ENCODE data around the gene IL12RB2.

DNA sequence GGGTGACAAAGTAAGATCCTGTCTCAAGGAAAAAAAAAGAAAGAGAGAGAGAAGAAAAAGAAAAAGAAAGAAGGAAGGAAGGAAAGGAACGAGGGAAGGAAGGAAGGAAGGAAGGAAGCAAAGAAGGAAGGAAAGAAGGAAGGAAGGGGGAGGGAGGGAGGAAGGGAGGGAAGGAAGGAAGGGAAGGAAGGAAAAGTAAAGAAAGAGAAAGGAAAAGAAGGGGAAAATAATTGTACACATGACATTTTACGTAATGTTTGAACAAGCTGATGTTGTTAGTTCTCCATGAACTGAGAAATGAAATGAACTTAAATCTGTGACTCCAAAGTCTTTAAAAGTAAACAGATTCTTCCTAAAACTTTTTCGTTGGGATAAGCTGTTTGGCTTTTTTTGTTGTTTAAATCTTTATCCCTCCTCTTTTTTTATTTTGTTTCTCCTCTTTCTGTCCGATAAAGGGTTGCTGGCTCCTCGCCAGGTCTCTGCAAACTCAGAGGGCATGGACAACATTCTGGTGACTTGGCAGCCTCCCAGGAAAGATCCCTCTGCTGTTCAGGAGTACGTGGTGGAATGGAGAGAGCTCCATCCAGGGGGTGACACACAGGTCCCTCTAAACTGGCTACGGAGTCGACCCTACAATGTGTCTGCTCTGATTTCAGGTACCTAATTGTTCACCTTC lies 59.8 kb downstream of the IL12RB2 start:
- TF ChIP-seq, protein P1, sequence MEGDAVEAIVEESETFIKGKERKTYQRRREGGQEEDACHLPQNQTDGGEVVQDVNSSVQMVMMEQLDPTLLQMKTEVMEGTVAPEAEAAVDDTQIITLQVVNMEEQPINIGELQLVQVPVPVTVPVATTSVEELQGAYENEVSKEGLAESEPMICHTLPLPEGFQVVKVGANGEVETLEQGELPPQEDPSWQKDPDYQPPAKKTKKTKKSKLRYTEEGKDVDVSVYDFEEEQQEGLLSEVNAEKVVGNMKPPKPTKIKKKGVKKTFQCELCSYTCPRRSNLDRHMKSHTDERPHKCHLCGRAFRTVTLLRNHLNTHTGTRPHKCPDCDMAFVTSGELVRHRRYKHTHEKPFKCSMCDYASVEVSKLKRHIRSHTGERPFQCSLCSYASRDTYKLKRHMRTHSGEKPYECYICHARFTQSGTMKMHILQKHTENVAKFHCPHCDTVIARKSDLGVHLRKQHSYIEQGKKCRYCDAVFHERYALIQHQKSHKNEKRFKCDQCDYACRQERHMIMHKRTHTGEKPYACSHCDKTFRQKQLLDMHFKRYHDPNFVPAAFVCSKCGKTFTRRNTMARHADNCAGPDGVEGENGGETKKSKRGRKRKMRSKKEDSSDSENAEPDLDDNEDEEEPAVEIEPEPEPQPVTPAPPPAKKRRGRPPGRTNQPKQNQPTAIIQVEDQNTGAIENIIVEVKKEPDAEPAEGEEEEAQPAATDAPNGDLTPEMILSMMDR (conservative IDR thresholded peaks at IDR 0.05 in 1 of 2, IDR thresholded peaks at IDR 0.05 in 1 of 2; ENCODE audit: low read depth in 1 of 2, low read length in 2 of 2): peak in 1 of 2 donors; percentile 19
- no peak for TF ChIP-seq EZH2 (IDR thresholded peaks at IDR 0.05; ENCODE audit: low read length, missing control alignments)
